K562 (cell line): ENCODE results near the gene PIGN. TPM values are rescaled to one million over a fixed set of nuclear protein-coding genes. Genes with fewer than 3 reads are reported as not detected.

Source experiments
- ATAC-seq: fragments of 200-7000 bp; cut with Tn5 transposase; 3 replicates; pipeline ENCODE4 v1.9.1; 2020; ENCODE audit warnings: moderate library complexity
- BruUV-seq: library from RNA; stranded (reverse); fragments of 400-500 nt; replicated peaks from 2 replicates; lab custom pipeline; 2021; lab: Mats Ljungman, UMichigan
- CTCF ChIA-PET: fragments of 300-600 bp; formaldehyde crosslinking; extraction: SDS; loops from one replicate; lab custom pipeline; 2021; ENCODE audit warnings: low intra/inter-chr PET ratio; lab: Yijun Ruan, JAX
- POLR2A ChIA-PET: fragments of 300-600, 350-650 bp; sonication (Branson Sonifier 250); formaldehyde crosslinking; extraction: SDS; loops from one replicate; lab custom pipeline; 2021; ENCODE audit warnings: antibody characterized with exemption, inconsistent platforms; lab: Yijun Ruan, JAX
- DNase-seq, 4 experiments: peaks; one replicate each; pipeline versions ENCODE4 v3.0.0 to v3.0.0-alpha.2; 2011 to 2018; ENCODE audit warnings: low spot score in 3 of 4, mixed read lengths in 3 of 4; ENCODE audit errors: extremely low read depth in 1 of 4
- FAIRE-seq: peaks from 2 replicates; lab custom pipeline; 2011; peaks lifted over from hg19 to GRCh38; lab: Jason Lieb, UNC
- H2AFZ ChIP-seq: 2 replicates; pipeline ENCODE4 v1.6.0; 2011; ENCODE audit warnings: low read depth, low read length, control low read depth, inconsistent platforms
- H3K27ac ChIP-seq: fragments of 200-600 bp; 3 replicates; pipeline ENCODE4 v1.8.0; 2011; ENCODE audit warnings: low read depth, mild to moderate bottlenecking, control low read depth, inconsistent platforms, low read length, moderate library complexity, mixed read lengths; ENCODE audit errors: extremely low read depth
- H3K27me3 ChIP-seq, 2 experiments: fragments of 300-600 bp in 1 of 2; 2 replicates in 1 of 2; 3 replicates in 1 of 2; pipeline versions ENCODE4 v1.6.0 to v1.8.0; 2011; ENCODE audit warnings: inconsistent platforms in 2 of 2, low read length in 2 of 2, mild to moderate bottlenecking in 1 of 2, mixed read lengths in 1 of 2, moderate library complexity in 1 of 2; ENCODE audit not compliant: control insufficient read depth in 2 of 2, insufficient read depth in 2 of 2
- H3K36me3 ChIP-seq: fragments of 300-600 bp; 3 replicates; pipeline ENCODE4 v1.8.0; 2011; ENCODE audit warnings: mild to moderate bottlenecking, low read length, inconsistent platforms; ENCODE audit not compliant: control insufficient read depth, insufficient read depth
- H3K4me1 ChIP-seq, 2 experiments: fragments of 200-600 bp in 1 of 2; replicated peaks in 1 of 2; 2 replicates in 1 of 2; 3 replicates in 1 of 2; pipeline versions ENCODE4 v1.5.1 to v1.8.0; 2011; ENCODE audit warnings: inconsistent platforms in 2 of 2, low read length in 2 of 2, mild to moderate bottlenecking in 1 of 2, mixed read lengths in 1 of 2, moderate library complexity in 1 of 2; ENCODE audit not compliant: control insufficient read depth in 2 of 2, insufficient read depth in 2 of 2
- H3K4me2 ChIP-seq: 2 replicates; pipeline ENCODE4 v1.6.1; 2011; ENCODE audit warnings: low read length, control low read depth, inconsistent platforms, mixed read lengths; ENCODE audit not compliant: insufficient read depth
- H3K4me3 ChIP-seq: fragments of 200-600 bp; sonication (generic), shearing (Covaris generic); 2 replicates; pipeline ENCODE4 v1.5.1; 2016; ENCODE audit warnings: control low read depth, inconsistent platforms
- H3K79me2 ChIP-seq: fragments of 200-600 bp; 3 replicates; pipeline ENCODE4 v1.8.0; 2011; ENCODE audit warnings: low read length, inconsistent platforms; ENCODE audit not compliant: control insufficient read depth, insufficient read depth
- H3K9ac ChIP-seq, 2 experiments: 2 replicates each; pipeline versions ENCODE4 v1.6.0 to v1.6.1; 2011; ENCODE audit warnings: low read depth in 2 of 2, low read length in 2 of 2, control low read depth in 1 of 2, inconsistent platforms in 1 of 2, mild to moderate bottlenecking in 1 of 2, mixed read lengths in 1 of 2; ENCODE audit not compliant: insufficient read depth in 1 of 2
- H3K9me1 ChIP-seq: one replicate; pipeline ENCODE4 v1.6.0; 2011; ENCODE audit warnings: inconsistent platforms, mild to moderate bottlenecking, low read length, moderate library complexity; ENCODE audit not compliant: control insufficient read depth, insufficient read depth
- H3K9me3 ChIP-seq: replicated peaks from 2 replicates; pipeline ENCODE4 v1.5.1; 2011; ENCODE audit warnings: low read depth, low read length, inconsistent platforms; ENCODE audit not compliant: control insufficient read depth, insufficient read depth
- H4K20me1 ChIP-seq: replicated peaks from 2 replicates; pipeline ENCODE4 v1.6.1; 2011; ENCODE audit warnings: low read length, inconsistent platforms, mixed read lengths; ENCODE audit not compliant: control insufficient read depth, insufficient read depth
- ASH1L ChIP-seq: fragments of 450-650 bp; IDR thresholded peaks from 2 replicates; pipeline ENCODE4 v1.6.1; 2018; ENCODE audit warnings: borderline replicate concordance, mild to moderate bottlenecking, low read depth; ENCODE audit not compliant: partially characterized antibody
- ATF7 ChIP-seq: fragments of 450-650 bp; IDR thresholded peaks from 2 replicates; pipeline ENCODE4 v1.7.1; 2014; ENCODE audit warnings: mild to moderate bottlenecking, moderate library complexity
- FOXJ3 ChIP-seq: sonication (generic); formaldehyde crosslinking; IDR thresholded peaks from 2 replicates; pipeline ENCODE4 v1.4.0; 2020; ENCODE audit warnings: mild to moderate bottlenecking, missing genetic modification reagents
- NELFE ChIP-seq: IDR thresholded peaks from 2 replicates; pipeline ENCODE4 v1.6.1; 2011; ENCODE audit warnings: mild to moderate bottlenecking; ENCODE audit not compliant: insufficient read depth, insufficient read length
- NUFIP1 ChIP-seq: fragments of 450-650 bp; IDR thresholded peaks from 2 replicates; pipeline ENCODE4 v1.6.1; 2018; ENCODE audit not compliant: partially characterized antibody
- POLR3G ChIP-seq: IDR thresholded peaks from 2 replicates; pipeline ENCODE4 v1.6.1; 2011; ENCODE audit not compliant: insufficient read length, insufficient replicate concordance; ENCODE audit errors: extremely low read depth
- STAT5B ChIP-seq: fragments of 250-450 bp; sonication (Bioruptor Pico); IDR thresholded peaks from 2 replicates; pipeline ENCODE4 v1.8.0; 2021; ENCODE audit warnings: mild to moderate bottlenecking, inconsistent platforms
- XRCC3 ChIP-seq: fragments of 450-650 bp; IDR thresholded peaks from 2 replicates; pipeline ENCODE4 v1.6.1; 2017; ENCODE audit warnings: mild to moderate bottlenecking, moderate library complexity
- ZFX ChIP-seq: sonication (generic); formaldehyde crosslinking; IDR thresholded peaks from 2 replicates; pipeline ENCODE4 v1.8.0; 2022; ENCODE audit warnings: mild to moderate bottlenecking, missing genetic modification reagents, moderate library complexity
- ZKSCAN1 ChIP-seq: fragments of 150-350 bp; IDR thresholded peaks from 2 replicates; pipeline ENCODE4 v1.6.1; 2016; ENCODE audit warnings: low read depth, low read length
- ZNF282 ChIP-seq: sonication (generic); formaldehyde crosslinking; IDR thresholded peaks from 2 replicates; pipeline ENCODE4 v1.8.1; 2023; ENCODE audit warnings: missing genetic modification reagents
- ZNF707 ChIP-seq: fragments of 250-450 bp; sonication (Bioruptor Pico); conservative IDR thresholded peaks from 2 replicates; pipeline ENCODE4 v1.8.0; 2022; ENCODE audit warnings: inconsistent platforms, mild to moderate bottlenecking, moderate library complexity
- in situ Hi-C: fragments of 300-500 bp; cut with MboI; formaldehyde crosslinking; loops from 4 replicates; pipeline ENCODE4 v1.15.0; 2018; ENCODE audit warnings: inconsistent platforms, mixed read lengths
- intact Hi-C: fragments of 100-400 bp; cut with micrococcal nuclease; formaldehyde crosslinking; loops from 2 replicates; pipeline ENCODE4 v1.14.2; 2022
- polyA plus RNA-seq, 8 experiments: library from polyadenylated mRNA; depleted of rRNA in 4 of 8; stranded (reverse) in 5 of 8; unstranded in 3 of 8; fragments of >200 nt; fragmentation: Nextera tagmentation in 2 of 8; fragmentation: Illumina TruSeq in 1 of 8; extraction: Ambion mirVana in 2 of 8; extraction: Trizol in 1 of 8; gene quantifications; 2 replicates each; pipeline versions ENCODE4 v1.2.1 to v1.2.3, GENCODE V29; 2011 to 2014; ENCODE audit warnings: inconsistent platforms in 1 of 8, missing spikeins in 1 of 8
- total RNA-seq, 7 experiments: library from RNA; depleted of rRNA in 6 of 7; stranded (reverse); fragments of >200 nt in 6 of 7; fragmentation: Illumina TruSeq in 2 of 7; extraction: Trizol in 2 of 7; gene quantifications; 2 replicates each; pipeline versions ENCODE4 v1.2.1 to v1.2.3, GENCODE V29; 2011 to 2021; ENCODE audit warnings: low replicate concordance in 1 of 7
- TF ChIP-seq, protein P1 (sequence below): fragments of 450-650 bp; formaldehyde crosslinking; conservative IDR thresholded peaks from 2 replicates; pipeline ENCODE4 v1.4.0; 2022; ENCODE audit warnings: mild to moderate bottlenecking, missing genetic modification characterization
- TF ChIP-seq, protein P2 (sequence below): fragments of 150-350 bp; IDR thresholded peaks from 2 replicates; pipeline ENCODE4 v1.6.1; 2014; ENCODE audit warnings: low read depth, mild to moderate bottlenecking, low read length, borderline replicate concordance

The PIGN gene
- total and polyA plus RNA-seq, 9 of the 15 experiments (the other 6 are each of a cell fraction or from before 2014, with no cell fraction given), result 9.9 to 25.6 (median 17.3) TPM

GRCh38 chr18:62001396-62001795 lies 185.5 kb downstream of the PIGN start:
- ATAC-seq, result no peak
- BruUV-seq, result no TSS peak
- ChIA-PET POLR2A (no interaction called here), CTCF (no interaction called here)
- Histone ChIP-seq H3K4me3 (no peak overlapping the region), H3K4me2 (no peak overlapping the region), H3K9me1 (no peaks in the 10 kb centered on the region), H2AFZ (no peak overlapping the region), H3K4me1 (no peaks in the 10 kb centered on the region), H3K27ac (no peak overlapping the region), H4K20me1 (no peaks in the 10 kb centered on the region), H3K79me2 (no peaks in the 10 kb centered on the region), H3K9ac (no peak overlapping the region), H3K9me3 (no peaks in the 10 kb centered on the region), H3K27me3 (no peaks in the 10 kb centered on the region), H3K36me3 (no peaks in the 10 kb centered on the region)
- FAIRE-seq, result no peak
- intact Hi-C loops (no loop called here), in situ Hi-C loops (no loop called here)
- TF ChIP-seq ATF7, result no peak
- no peak for TF ChIP-seq ZFX (CRISPR knock-in tag)
- TF ChIP-seq, protein P1, sequence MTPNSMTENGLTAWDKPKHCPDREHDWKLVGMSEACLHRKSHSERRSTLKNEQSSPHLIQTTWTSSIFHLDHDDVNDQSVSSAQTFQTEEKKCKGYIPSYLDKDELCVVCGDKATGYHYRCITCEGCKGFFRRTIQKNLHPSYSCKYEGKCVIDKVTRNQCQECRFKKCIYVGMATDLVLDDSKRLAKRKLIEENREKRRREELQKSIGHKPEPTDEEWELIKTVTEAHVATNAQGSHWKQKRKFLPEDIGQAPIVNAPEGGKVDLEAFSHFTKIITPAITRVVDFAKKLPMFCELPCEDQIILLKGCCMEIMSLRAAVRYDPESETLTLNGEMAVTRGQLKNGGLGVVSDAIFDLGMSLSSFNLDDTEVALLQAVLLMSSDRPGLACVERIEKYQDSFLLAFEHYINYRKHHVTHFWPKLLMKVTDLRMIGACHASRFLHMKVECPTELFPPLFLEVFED (CRISPR knock-in tag), result no peak
- no peak for TF ChIP-seq ASH1L
- no peak for DNase-seq

- H3K27me3 ChIP-seq, result no peaks in the 10 kb centered on the region
- H2AFZ ChIP-seq, result no peak overlapping the region
- ChIA-PET POLR2A (no interaction called here), CTCF (no interaction called here)
- FAIRE-seq (no peak), DNase-seq (no peak), ATAC-seq (no peak)
- no peaks in the 10 kb centered on the region for H3K36me3 ChIP-seq
- H3K9me1 ChIP-seq, result no peaks in the 10 kb centered on the region
- H3K27ac ChIP-seq, result no peak overlapping the region
- BruUV-seq, result no TSS peak
- H3K9ac ChIP-seq, result no peak overlapping the region
- no peaks in the 10 kb centered on the region for H3K9me3 ChIP-seq
- no peak overlapping the region for H3K4me3 ChIP-seq
- no peaks in the 10 kb centered on the region for H4K20me1 ChIP-seq
- intact Hi-C loops, result no loop called here
- in situ Hi-C loops, result no loop called here
- H3K4me2 ChIP-seq, result no peak overlapping the region
- H3K4me1 ChIP-seq, result no peaks in the 10 kb centered on the region
- H3K79me2 ChIP-seq, result no peaks in the 10 kb centered on the region
- TF ChIP-seq ZKSCAN1 (no peak), FOXJ3 (CRISPR knock-in tag) (no peak), NELFE (no peak), STAT5B (CRISPR knock-in tag) (no peak), XRCC3 (no peak), ZNF707 (CRISPR knock-in tag) (no peak), NUFIP1 (no peak), POLR3G (no peak), ZNF282 (CRISPR knock-in tag) (no peak)
- TF ChIP-seq, protein P2, sequence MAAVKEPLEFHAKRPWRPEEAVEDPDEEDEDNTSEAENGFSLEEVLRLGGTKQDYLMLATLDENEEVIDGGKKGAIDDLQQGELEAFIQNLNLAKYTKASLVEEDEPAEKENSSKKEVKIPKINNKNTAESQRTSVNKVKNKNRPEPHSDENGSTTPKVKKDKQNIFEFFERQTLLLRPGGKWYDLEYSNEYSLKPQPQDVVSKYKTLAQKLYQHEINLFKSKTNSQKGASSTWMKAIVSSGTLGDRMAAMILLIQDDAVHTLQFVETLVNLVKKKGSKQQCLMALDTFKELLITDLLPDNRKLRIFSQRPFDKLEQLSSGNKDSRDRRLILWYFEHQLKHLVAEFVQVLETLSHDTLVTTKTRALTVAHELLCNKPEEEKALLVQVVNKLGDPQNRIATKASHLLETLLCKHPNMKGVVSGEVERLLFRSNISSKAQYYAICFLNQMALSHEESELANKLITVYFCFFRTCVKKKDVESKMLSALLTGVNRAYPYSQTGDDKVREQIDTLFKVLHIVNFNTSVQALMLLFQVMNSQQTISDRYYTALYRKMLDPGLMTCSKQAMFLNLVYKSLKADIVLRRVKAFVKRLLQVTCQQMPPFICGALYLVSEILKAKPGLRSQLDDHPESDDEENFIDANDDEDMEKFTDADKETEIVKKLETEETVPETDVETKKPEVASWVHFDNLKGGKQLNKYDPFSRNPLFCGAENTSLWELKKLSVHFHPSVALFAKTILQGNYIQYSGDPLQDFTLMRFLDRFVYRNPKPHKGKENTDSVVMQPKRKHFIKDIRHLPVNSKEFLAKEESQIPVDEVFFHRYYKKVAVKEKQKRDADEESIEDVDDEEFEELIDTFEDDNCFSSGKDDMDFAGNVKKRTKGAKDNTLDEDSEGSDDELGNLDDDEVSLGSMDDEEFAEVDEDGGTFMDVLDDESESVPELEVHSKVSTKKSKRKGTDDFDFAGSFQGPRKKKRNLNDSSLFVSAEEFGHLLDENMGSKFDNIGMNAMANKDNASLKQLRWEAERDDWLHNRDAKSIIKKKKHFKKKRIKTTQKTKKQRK, result no peak
Measured at GRCh38 chr18:61998957-61999356, 187.9 kb downstream of the PIGN start.
